IMR-90 (cell line): ENCODE results near the gene NCOA3. TPM values are rescaled to one million over a fixed set of nuclear protein-coding genes. Genes with fewer than 3 reads are reported as not detected.

ENCODE experiments used
- ATAC-seq: fragments of 200-7000 bp; cut with Tn5 transposase; 2 replicates; pipeline ENCODE4 v1.9.1; 2020; ENCODE audit warnings: low read depth, mild to moderate bottlenecking, moderate library complexity
- BruUV-seq: library from RNA; stranded (reverse); fragments of 400-500 nt; replicated peaks from 2 replicates; lab custom pipeline; 2021; lab: Mats Ljungman, UMichigan
- CTCF ChIA-PET: fragments of 300-600 bp; formaldehyde crosslinking; extraction: SDS; loops from one replicate; lab custom pipeline; 2021; ENCODE audit warnings: antibody characterized with exemption; lab: Yijun Ruan, JAX
- POLR2A ChIA-PET: fragments of 300-600 bp; sonication (Branson Sonifier 250); formaldehyde crosslinking; loops from one replicate; lab custom pipeline; 2022; ENCODE audit warnings: antibody characterized with exemption; ENCODE audit not compliant: unreplicated experiment; lab: Charles Lee
- DNase-seq: peaks from one replicate; pipeline ENCODE4 v3.0.0; 2013
- H2AFZ ChIP-seq: replicated peaks from 2 replicates; pipeline ENCODE3; 2013; ENCODE audit warnings: low read length, mild to moderate bottlenecking; ENCODE audit not compliant: poor library complexity
- H2AK5ac ChIP-seq: 2 replicates; pipeline ENCODE4 v1.6.1; 2013; ENCODE audit warnings: low read depth, low read length, inconsistent platforms
- H2AK9ac ChIP-seq: replicated peaks from 2 replicates; pipeline ENCODE3; 2013; ENCODE audit warnings: mild to moderate bottlenecking, low read depth, low read length, moderate library complexity; ENCODE audit not compliant: poor library complexity
- H2BK120ac ChIP-seq: 2 replicates; pipeline ENCODE4 v1.6.1; 2013; ENCODE audit warnings: low read depth, low read length, inconsistent platforms
- H2BK15ac ChIP-seq: 3 replicates; pipeline ENCODE4 v1.6.1; 2013; ENCODE audit warnings: low read depth, low read length, inconsistent platforms
- H2BK20ac ChIP-seq: 2 replicates; pipeline ENCODE4 v1.6.1; 2013; ENCODE audit warnings: low read depth, mild to moderate bottlenecking, inconsistent platforms, low read length, moderate library complexity
- H2BK5ac ChIP-seq: 2 replicates; pipeline ENCODE4 v1.6.1; 2013; ENCODE audit warnings: mild to moderate bottlenecking, low read depth, low read length, inconsistent platforms; ENCODE audit not compliant: poor library complexity, severe bottlenecking
- H3K14ac ChIP-seq: replicated peaks from 2 replicates; pipeline ENCODE4 v1.6.1; 2013; ENCODE audit warnings: low read depth, low read length, inconsistent platforms
- H3K18ac ChIP-seq: 2 replicates; pipeline ENCODE4 v1.6.1; 2013; ENCODE audit warnings: low read depth, low read length, control low read depth
- H3K23ac ChIP-seq: 2 replicates; pipeline ENCODE4 v1.6.1; 2013; ENCODE audit warnings: low read depth, low read length, inconsistent platforms
- H3K27ac ChIP-seq: 2 replicates; pipeline ENCODE4 v1.5.1; 2013; ENCODE audit warnings: mild to moderate bottlenecking, control low read depth, low read length; ENCODE audit not compliant: insufficient read depth
- H3K27me3 ChIP-seq: 2 replicates; pipeline ENCODE4 v1.6.1; 2013; ENCODE audit warnings: low read length; ENCODE audit not compliant: control insufficient read depth, insufficient read depth
- H3K36me3 ChIP-seq: 2 replicates; pipeline ENCODE4 v1.6.1; 2013; ENCODE audit warnings: low read length, mixed read lengths; ENCODE audit not compliant: control insufficient read depth, insufficient read depth
- H3K4ac ChIP-seq: 2 replicates; pipeline ENCODE4 v1.6.1; 2013; ENCODE audit warnings: low read depth, low read length, inconsistent platforms
- H3K4me1 ChIP-seq: 2 replicates; pipeline ENCODE4 v1.6.1; 2013; ENCODE audit warnings: low read length, mixed read lengths; ENCODE audit not compliant: control insufficient read depth, insufficient read depth
- H3K4me2 ChIP-seq: 2 replicates; pipeline ENCODE4 v1.6.1; 2013; ENCODE audit warnings: low read depth, mild to moderate bottlenecking, control low read depth, low read length, moderate library complexity
- H3K4me3 ChIP-seq: 2 replicates; pipeline ENCODE4 v1.5.1; 2013; ENCODE audit warnings: low read depth, mild to moderate bottlenecking, control low read depth, low read length, moderate library complexity; ENCODE audit not compliant: insufficient read depth
- H3K56ac ChIP-seq: 2 replicates; pipeline ENCODE4 v1.6.1; 2013; ENCODE audit warnings: low read length, inconsistent platforms; ENCODE audit not compliant: insufficient read depth; ENCODE audit errors: extremely low read depth
- H3K79me1 ChIP-seq, 2 experiments: 2 replicates each; pipeline ENCODE4 v1.6.1; 2013; ENCODE audit warnings: low read length in 2 of 2, inconsistent platforms in 1 of 2, low read depth in 1 of 2
- H3K9ac ChIP-seq: 2 replicates; pipeline ENCODE4 v1.6.1; 2013; ENCODE audit warnings: low read depth, low read length, control low read depth
- H3K9me1 ChIP-seq: 2 replicates; pipeline ENCODE4 v1.6.1; 2013; ENCODE audit warnings: low read length, inconsistent platforms; ENCODE audit not compliant: insufficient read depth
- H3K9me3 ChIP-seq: 2 replicates; pipeline ENCODE4 v1.6.1; 2013; ENCODE audit warnings: low read length; ENCODE audit not compliant: control insufficient read depth, insufficient read depth
- H4K20me1 ChIP-seq: 2 replicates; pipeline ENCODE4 v1.6.1; 2013; ENCODE audit warnings: low read length, inconsistent platforms; ENCODE audit not compliant: insufficient read depth
- H4K5ac ChIP-seq: 2 replicates; pipeline ENCODE4 v1.6.1; 2013; ENCODE audit warnings: mild to moderate bottlenecking, low read depth, low read length, control low read depth
- H4K8ac ChIP-seq, 2 experiments: 2 replicates each; pipeline ENCODE4 v1.6.1; 2013; ENCODE audit warnings: low read depth in 2 of 2, low read length in 2 of 2, control low read depth in 1 of 2, inconsistent platforms in 1 of 2
- H4K91ac ChIP-seq: 2 replicates; pipeline ENCODE4 v1.6.1; 2013; ENCODE audit warnings: low read depth, low read length, inconsistent platforms; ENCODE audit not compliant: insufficient read depth
- BHLHE40 ChIP-seq: fragments of 150-350 bp; IDR thresholded peaks from 2 replicates; pipeline ENCODE4 v1.6.1; 2016; ENCODE audit warnings: mild to moderate bottlenecking, low read depth, low read length
- CEBPB ChIP-seq: IDR thresholded peaks from 2 replicates; pipeline ENCODE4 v1.6.1; 2012; ENCODE audit warnings: low read depth, low read length, improper control_type of control experiment
- CHD1 ChIP-seq: IDR thresholded peaks from 2 replicates; pipeline ENCODE4 v1.6.1; 2012; ENCODE audit warnings: low read depth, low read length, improper control_type of control experiment
- ELK1 ChIP-seq: fragments of 150-350 bp; IDR thresholded peaks from 2 replicates; pipeline ENCODE4 v1.6.1; 2016; ENCODE audit warnings: low read depth, mild to moderate bottlenecking, low read length, moderate library complexity, borderline replicate concordance
- FOS ChIP-seq: fragments of 150-350 bp; IDR thresholded peaks from 2 replicates; pipeline ENCODE4 v1.6.1; 2016; ENCODE audit warnings: low read depth, low read length
- MAFK ChIP-seq: IDR thresholded peaks from 2 replicates; pipeline ENCODE4 v1.6.1; 2012; ENCODE audit warnings: low read depth, low read length, improper control_type of control experiment
- MAZ ChIP-seq: IDR thresholded peaks from 2 replicates; pipeline ENCODE4 v1.6.1; 2012; ENCODE audit warnings: low read depth, mild to moderate bottlenecking, low read length, improper control_type of control experiment, moderate library complexity, borderline replicate concordance
- MXI1 ChIP-seq: IDR thresholded peaks from 2 replicates; pipeline ENCODE4 v1.6.1; 2012; ENCODE audit warnings: low read depth, mild to moderate bottlenecking, low read length, moderate library complexity, borderline replicate concordance
- NFE2L2 ChIP-seq: fragments of 150-350 bp; IDR thresholded peaks from 2 replicates; pipeline ENCODE4 v1.6.1; 2016; ENCODE audit warnings: low read depth, mild to moderate bottlenecking, low read length
- POLR2A ChIP-seq: IDR thresholded peaks from 2 replicates; pipeline ENCODE4 v1.6.1; 2012; ENCODE audit warnings: mild to moderate bottlenecking, low read depth, low read length
- RAD21 ChIP-seq: IDR thresholded peaks from 2 replicates; pipeline ENCODE4 v1.6.1; 2012; ENCODE audit warnings: low read length, improper control_type of control experiment
- RCOR1 ChIP-seq: IDR thresholded peaks from 2 replicates; pipeline ENCODE4 v1.6.1; 2012; ENCODE audit warnings: mild to moderate bottlenecking, low read length, improper control_type of control experiment; ENCODE audit not compliant: insufficient replicate concordance
- RFX5 ChIP-seq: IDR thresholded peaks from 2 replicates; pipeline ENCODE4 v1.8.0; 2012; ENCODE audit warnings: low read depth, mild to moderate bottlenecking, low read length, moderate library complexity
- SMC3 ChIP-seq: fragments of 150-350 bp; IDR thresholded peaks from 2 replicates; pipeline ENCODE4 v1.6.1; 2016; ENCODE audit warnings: low read depth, mild to moderate bottlenecking, antibody characterized with exemption, low read length, moderate library complexity
- WGBS, 2 experiments: methylation state at CpG; one replicate each; pipeline versions ENCODE4 v1.1.5 to v1.1.7; 2013; ENCODE audit warnings: missing lambda C conversion rate in 2 of 2; ENCODE audit not compliant: insufficient read length in 1 of 2; ENCODE audit errors: extremely low coverage in 2 of 2; 5-methylcytosine and 5-hydroxymethylcytosine counted together
- dilution Hi-C: fragments of 300-500 bp; cut with HindIII; formaldehyde crosslinking; loops from one replicate; pipeline ENCODE4 v1.14.3; 2018; ENCODE audit warnings: low sequenced_read_pairs; ENCODE audit not compliant: unreplicated experiment
- in situ Hi-C: fragments of 300-500 bp; cut with MboI; formaldehyde crosslinking; loops from 3 replicates; pipeline ENCODE4 v1.14.3; 2019; ENCODE audit warnings: low sequenced_read_pairs, inconsistent platforms, mixed read lengths
- intact Hi-C: fragments of 100-400 bp; cut with micrococcal nuclease; formaldehyde crosslinking; loops from 2 replicates; pipeline ENCODE4 v1.10.0; 2022
- polyA plus RNA-seq, 3 experiments: library from polyadenylated mRNA; depleted of rRNA; stranded (reverse); fragments of >200 nt; gene quantifications; 2 replicates each; pipeline ENCODE4 v1.2.3, GENCODE V29; 2012; ENCODE audit warnings: low replicate concordance in 1 of 3
- total RNA-seq: library from RNA; depleted of rRNA; stranded (reverse); fragments of >200 nt; gene quantifications from 2 replicates; pipeline ENCODE4 v1.2.3, GENCODE V29; 2012
- TF ChIP-seq, protein P1 (sequence below): fragments of 150-350 bp; IDR thresholded peaks from 2 replicates; pipeline ENCODE4 v1.6.1; 2017; ENCODE audit warnings: mild to moderate bottlenecking, antibody characterized with exemption, low read length, low read depth
- TF ChIP-seq, protein P2 (sequence below): conservative IDR thresholded peaks from 2 replicates; pipeline ENCODE4 v1.5.1; 2012; ENCODE audit warnings: mild to moderate bottlenecking, low read depth, low read length, improper control_type of control experiment

Gene NCOA3
- total and polyA plus RNA-seq, 2 of the 4 experiments (the other 2 are of a cell fraction) = 8.8 to 29.0 TPM

GRCh38 chr20:47583551-47583950 lies 81.9 kb downstream of the NCOA3 start:
- BruUV-seq = no TSS peak
- no peak for TF ChIP-seq MAFK
- TF ChIP-seq POLR2A = no peak
- TF ChIP-seq BHLHE40 = no peak
- TF ChIP-seq MXI1 = no peak
- no peak for TF ChIP-seq MAZ
- no peak for TF ChIP-seq CEBPB
- no peak for TF ChIP-seq NFE2L2
- TF ChIP-seq RAD21 = no peak
- TF ChIP-seq, protein P1, sequence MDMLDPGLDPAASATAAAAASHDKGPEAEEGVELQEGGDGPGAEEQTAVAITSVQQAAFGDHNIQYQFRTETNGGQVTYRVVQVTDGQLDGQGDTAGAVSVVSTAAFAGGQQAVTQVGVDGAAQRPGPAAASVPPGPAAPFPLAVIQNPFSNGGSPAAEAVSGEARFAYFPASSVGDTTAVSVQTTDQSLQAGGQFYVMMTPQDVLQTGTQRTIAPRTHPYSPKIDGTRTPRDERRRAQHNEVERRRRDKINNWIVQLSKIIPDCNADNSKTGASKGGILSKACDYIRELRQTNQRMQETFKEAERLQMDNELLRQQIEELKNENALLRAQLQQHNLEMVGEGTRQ = no peak
- TF ChIP-seq, protein P2, sequence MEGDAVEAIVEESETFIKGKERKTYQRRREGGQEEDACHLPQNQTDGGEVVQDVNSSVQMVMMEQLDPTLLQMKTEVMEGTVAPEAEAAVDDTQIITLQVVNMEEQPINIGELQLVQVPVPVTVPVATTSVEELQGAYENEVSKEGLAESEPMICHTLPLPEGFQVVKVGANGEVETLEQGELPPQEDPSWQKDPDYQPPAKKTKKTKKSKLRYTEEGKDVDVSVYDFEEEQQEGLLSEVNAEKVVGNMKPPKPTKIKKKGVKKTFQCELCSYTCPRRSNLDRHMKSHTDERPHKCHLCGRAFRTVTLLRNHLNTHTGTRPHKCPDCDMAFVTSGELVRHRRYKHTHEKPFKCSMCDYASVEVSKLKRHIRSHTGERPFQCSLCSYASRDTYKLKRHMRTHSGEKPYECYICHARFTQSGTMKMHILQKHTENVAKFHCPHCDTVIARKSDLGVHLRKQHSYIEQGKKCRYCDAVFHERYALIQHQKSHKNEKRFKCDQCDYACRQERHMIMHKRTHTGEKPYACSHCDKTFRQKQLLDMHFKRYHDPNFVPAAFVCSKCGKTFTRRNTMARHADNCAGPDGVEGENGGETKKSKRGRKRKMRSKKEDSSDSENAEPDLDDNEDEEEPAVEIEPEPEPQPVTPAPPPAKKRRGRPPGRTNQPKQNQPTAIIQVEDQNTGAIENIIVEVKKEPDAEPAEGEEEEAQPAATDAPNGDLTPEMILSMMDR = no peak
- no peak for TF ChIP-seq FOS
- TF ChIP-seq SMC3 = no peak
- no peak for TF ChIP-seq RFX5
- no peak for TF ChIP-seq CHD1
- TF ChIP-seq RCOR1 = no peak
- TF ChIP-seq ELK1 = no peak
- ChIA-PET CTCF (no interaction called here), POLR2A (no interaction called here)
- Histone ChIP-seq H3K56ac (no peak overlapping the region), H3K23ac (no peak overlapping the region), H2BK120ac (no peak overlapping the region), H4K20me1 (peaks cover 5% of the 10 kb centered on the region; the same call in 1 of the 2 replicates), H3K79me1 (peaks cover 36 to 66% of the 10 kb centered on the region in 2 experiments), H3K14ac (no peak overlapping the region), H3K27me3 (no peaks in the 10 kb centered on the region), H3K4me2 (no peak overlapping the region), H2BK5ac (no peak overlapping the region), H3K18ac (no peak overlapping the region), H4K5ac (no peak overlapping the region), H2AK5ac (no peak overlapping the region), H3K4me1 (peaks cover 2% of the 10 kb centered on the region; the same call in 1 of the 2 replicates), H3K4me3 (no peak overlapping the region), H2AK9ac (no peak overlapping the region), H4K8ac (no peak overlapping the region), H2AFZ (no peak overlapping the region), H3K27ac (no peak overlapping the region), H3K9me1 (peaks cover 7% of the 10 kb centered on the region), H3K36me3 (peaks cover 3% of the 10 kb centered on the region; the same call in 1 of the 2 replicates), H2BK15ac (no peak overlapping the region), H3K9me3 (no peaks in the 10 kb centered on the region), H4K91ac (no peak overlapping the region), H3K9ac (no peak overlapping the region), H2BK20ac (no peak overlapping the region), H3K4ac (no peak overlapping the region)
- no peak for ATAC-seq
- no CpG with 5 or more reads among the region's 2 CpGs for WGBS, 2 experiments
- no peak for DNase-seq
- in situ Hi-C loops = no loop called here
- intact Hi-C loops = no loop called here
- dilution Hi-C loops = no loop called here
